H1 (cell line): ENCODE results near the gene ANKUB1. TPM values are rescaled to one million over a fixed set of nuclear protein-coding genes. Genes with fewer than 3 reads are reported as not detected.

Experiments
- ASH2L ChIP-seq: fragments of 200-600, 300-600 bp; sonication (generic); IDR thresholded peaks from one replicate; pipeline ENCODE4 v1.7.1; 2017; ENCODE audit warnings: low read length
- BACH1 ChIP-seq: IDR thresholded peaks from 2 replicates; pipeline ENCODE4 v1.6.1; 2012; ENCODE audit warnings: low read length, improper control_type of control experiment
- CHD1 ChIP-seq: IDR thresholded peaks from 2 replicates; pipeline ENCODE4 v1.6.1; 2012; ENCODE audit warnings: low read depth, low read length, improper control_type of control experiment
- CREB1 ChIP-seq: IDR thresholded peaks from 2 replicates; pipeline ENCODE4 v1.6.1; 2012; ENCODE audit warnings: inconsistent platforms
- EZH2 ChIP-seq: fragments of 200-600 bp; sonication (generic); IDR thresholded peaks from 2 replicates; pipeline ENCODE4 v1.7.1; 2012; ENCODE audit warnings: low read depth, mild to moderate bottlenecking, moderate library complexity, low read length, inconsistent platforms; ENCODE audit not compliant: severe bottlenecking
- JUND ChIP-seq: IDR thresholded peaks from 2 replicates; pipeline ENCODE4 v1.6.1; 2011; ENCODE audit warnings: mild to moderate bottlenecking, improper control_type of control experiment, low read length
- KDM4A ChIP-seq: IDR thresholded peaks from one replicate; pipeline ENCODE4 v1.7.1; 2012; ENCODE audit warnings: low read depth, mild to moderate bottlenecking, moderate library complexity, low read length, inconsistent platforms; ENCODE audit not compliant: severe bottlenecking
- NANOG ChIP-seq: IDR thresholded peaks from 2 replicates; pipeline ENCODE4 v1.6.1; 2011; ENCODE audit warnings: low read length, low read depth, mild to moderate bottlenecking, inconsistent platforms; ENCODE audit not compliant: insufficient read depth, poor library complexity, severe bottlenecking
- NRF1 ChIP-seq: IDR thresholded peaks from 2 replicates; pipeline ENCODE4 v1.6.1; 2011; ENCODE audit warnings: mild to moderate bottlenecking, low read depth, low read length, improper control_type of control experiment
- POLR2A ChIP-seq, 2 experiments: IDR thresholded peaks; 1 replicate in 1 of 2; 2 replicates in 1 of 2; pipeline ENCODE4 v1.6.1; 2011; ENCODE audit warnings: low read depth in 2 of 2, low read length in 2 of 2, mild to moderate bottlenecking in 2 of 2; ENCODE audit errors: control extremely low read depth in 1 of 2
- RBBP5 ChIP-seq: IDR thresholded peaks from 2 replicates; pipeline ENCODE4 v1.7.1; 2012; ENCODE audit warnings: low read depth, mild to moderate bottlenecking, inconsistent platforms, low read length, moderate library complexity, borderline replicate concordance
- RNF2 ChIP-seq: fragments of 200-900, 300-1000 bp; sonication (generic); IDR thresholded peaks from 2 replicates; pipeline ENCODE4 v1.7.1; 2016; ENCODE audit warnings: borderline replicate concordance, low read depth, mild to moderate bottlenecking, antibody characterized with exemption, low read length; ENCODE audit not compliant: poor library complexity, severe bottlenecking; ENCODE audit errors: missing control alignments
- RXRA ChIP-seq: IDR thresholded peaks from 2 replicates; pipeline ENCODE4 v1.6.1; 2011; ENCODE audit warnings: low read depth, mild to moderate bottlenecking, low read length, moderate library complexity; ENCODE audit not compliant: insufficient read depth
- SP1 ChIP-seq: IDR thresholded peaks from 2 replicates; pipeline ENCODE4 v1.6.1; 2011; ENCODE audit warnings: low read depth, low read length
- SP4 ChIP-seq: IDR thresholded peaks from 2 replicates; pipeline ENCODE4 v1.6.1; 2012; ENCODE audit warnings: low read length, inconsistent platforms
- TAF1 ChIP-seq: IDR thresholded peaks from 2 replicates; pipeline ENCODE4 v1.6.1; 2011; ENCODE audit warnings: mild to moderate bottlenecking, low read depth, low read length
- TAF7 ChIP-seq: optimal IDR thresholded peaks from 2 replicates; pipeline ENCODE3; 2011; ENCODE audit warnings: low read depth, mild to moderate bottlenecking, inconsistent platforms, low read length, moderate library complexity, borderline replicate concordance
- TCF12 ChIP-seq: IDR thresholded peaks from 2 replicates; pipeline ENCODE4 v1.6.1; 2011; ENCODE audit warnings: low read depth, mild to moderate bottlenecking, low read length
- TEAD4 ChIP-seq: IDR thresholded peaks from 2 replicates; pipeline ENCODE4 v1.6.1; 2012; ENCODE audit warnings: low read depth, low read length, inconsistent platforms, mixed read lengths
- YY1 ChIP-seq: IDR thresholded peaks from 2 replicates; pipeline ENCODE4 v1.6.1; 2011; ENCODE audit warnings: low read depth, mild to moderate bottlenecking, low read length
- ZNF274 ChIP-seq: IDR thresholded peaks from 2 replicates; pipeline ENCODE4 v1.7.0; 2012; ENCODE audit warnings: low read length, borderline replicate concordance; ENCODE audit errors: extremely low read depth
- polyA plus RNA-seq, 7 experiments: library from polyadenylated mRNA; depleted of rRNA in 3 of 7; stranded (reverse) in 5 of 7; unstranded in 2 of 7; fragments of >200 nt in 5 of 7; fragments of 200-250 nt in 2 of 7; gene quantifications; 1 replicate in 5 of 7; 2 replicates in 1 of 7; 4 replicates in 1 of 7; pipeline versions ENCODE4 v1.2.1 to v1.2.3, GENCODE V29; 2011 to 2013; ENCODE audit warnings: missing spikeins in 2 of 7, mixed read lengths in 2 of 7
- total RNA-seq: library from RNA; stranded (reverse); fragmentation: NEBNext Ultra II Directional; extraction: Animal tissue kit (Norgen Biotek cat#: 25700); gene quantifications from 2 replicates; pipeline ENCODE4 v1.2.1, GENCODE V29; 2021
- TF ChIP-seq, protein P1 (sequence below): IDR thresholded peaks from 2 replicates; pipeline ENCODE4 v1.6.1; 2012; ENCODE audit warnings: low read length, inconsistent platforms
- TF ChIP-seq, protein P2 (sequence below): IDR thresholded peaks from 2 replicates; pipeline ENCODE4 v1.6.1; 2012; ENCODE audit warnings: inconsistent platforms

ANKUB1 gene
- total and polyA plus RNA-seq, 2 of the 8 experiments (the other 6 are each of a cell fraction or from before 2014, with no cell fraction given), result not detected

DNA sequence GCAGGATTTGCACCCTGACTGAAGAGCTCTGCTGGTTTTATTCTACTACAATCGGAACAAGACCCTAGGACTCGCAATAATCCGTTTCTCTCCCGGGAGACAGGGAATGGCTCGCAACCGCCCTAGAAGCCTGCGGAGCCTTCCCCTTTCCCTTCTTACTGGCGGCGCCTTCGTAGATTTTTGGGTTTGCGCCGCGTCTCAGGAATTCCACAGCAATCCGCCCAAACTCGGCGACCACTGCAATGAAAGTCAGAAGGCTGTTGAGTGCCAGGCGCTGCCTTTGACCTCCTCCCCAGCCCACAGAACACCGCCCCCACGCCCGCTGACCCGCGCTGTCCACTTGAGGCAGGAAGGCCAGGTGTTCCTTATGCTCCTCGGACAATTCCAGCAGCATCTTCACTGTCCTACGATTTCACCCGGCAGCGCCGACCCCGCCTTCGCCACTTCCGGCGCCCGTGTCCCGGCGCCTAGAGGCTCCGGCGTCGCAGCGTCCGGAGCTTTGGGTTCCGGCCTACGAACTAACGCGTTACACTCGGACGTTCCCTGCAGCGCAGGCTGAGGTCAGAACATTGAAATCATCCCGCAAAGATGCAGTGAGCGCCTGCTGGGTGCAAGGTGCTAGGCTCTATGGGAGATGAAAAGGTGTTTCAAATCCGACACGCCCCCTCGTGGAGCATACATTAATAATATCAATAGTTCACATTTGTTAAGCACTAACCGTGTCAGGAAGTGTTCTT is 40.1 kb downstream of the ANKUB1 start, which contains the start of gene COMMD2 (continued):
- TF ChIP-seq, protein P1, sequence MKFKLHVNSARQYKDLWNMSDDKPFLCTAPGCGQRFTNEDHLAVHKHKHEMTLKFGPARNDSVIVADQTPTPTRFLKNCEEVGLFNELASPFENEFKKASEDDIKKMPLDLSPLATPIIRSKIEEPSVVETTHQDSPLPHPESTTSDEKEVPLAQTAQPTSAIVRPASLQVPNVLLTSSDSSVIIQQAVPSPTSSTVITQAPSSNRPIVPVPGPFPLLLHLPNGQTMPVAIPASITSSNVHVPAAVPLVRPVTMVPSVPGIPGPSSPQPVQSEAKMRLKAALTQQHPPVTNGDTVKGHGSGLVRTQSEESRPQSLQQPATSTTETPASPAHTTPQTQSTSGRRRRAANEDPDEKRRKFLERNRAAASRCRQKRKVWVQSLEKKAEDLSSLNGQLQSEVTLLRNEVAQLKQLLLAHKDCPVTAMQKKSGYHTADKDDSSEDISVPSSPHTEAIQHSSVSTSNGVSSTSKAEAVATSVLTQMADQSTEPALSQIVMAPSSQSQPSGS, result peak; percentile 92
- peak; percentile 89 for TF ChIP-seq KDM4A
- TF ChIP-seq ZNF274, result no peak
- TF ChIP-seq BACH1, result no peak
- no peak for TF ChIP-seq NRF1
- TF ChIP-seq TAF1, result peak; percentile 97
- no peak for TF ChIP-seq RXRA
- peak; percentile 99 for TF ChIP-seq ASH2L
- TF ChIP-seq, protein P2, sequence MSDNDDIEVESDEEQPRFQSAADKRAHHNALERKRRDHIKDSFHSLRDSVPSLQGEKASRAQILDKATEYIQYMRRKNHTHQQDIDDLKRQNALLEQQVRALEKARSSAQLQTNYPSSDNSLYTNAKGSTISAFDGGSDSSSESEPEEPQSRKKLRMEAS, result peak; percentile 71
- peak; percentile 85 to 94 for TF ChIP-seq POLR2A (IDR thresholded peaks at IDR 0.05; ENCODE audit: control extremely low read depth in 1 of 2, low read depth in 2 of 2, low read length in 2 of 2)
- TF ChIP-seq CHD1, result no peak
- peak; percentile 81 for TF ChIP-seq TAF7
- TF ChIP-seq CREB1, result peak; percentile 87
- TF ChIP-seq SP1, result peak; percentile 61; the same call in 1 of the 2 replicates
- TF ChIP-seq SP4, result peak; percentile 87; the same call in 1 of the 2 replicates
- TF ChIP-seq EZH2, result no peak
- TF ChIP-seq TCF12, result no peak; the same call in 1 of the 2 replicates
- TF ChIP-seq TEAD4, result peak; percentile 66
- TF ChIP-seq RNF2, result no peak
- peak; percentile 40 for TF ChIP-seq NANOG
- TF ChIP-seq YY1, result peak; percentile 73; the same call in 1 of the 2 replicates
- peak; percentile 97 for TF ChIP-seq RBBP5
- peak; percentile 83 for TF ChIP-seq JUND
